Stimulated activated CD8-positive, alpha-beta memory T cell treated with anti-CD3 and anti-CD28 coated beads, Interleukin-12 subunit alpha, Interleukin-12 subunit beta, amount 100 ng/mL, for 24 hours (primary cell): ENCODE data around the gene RFX1.
"Not testable (repeated sequence)": the region's sequence is repeated elsewhere in the genome, so short reads cannot be mapped to it uniquely, and the experiment has no call there.

ENCODE experiments used
- DNase-seq: peaks from one replicate; pipeline ENCODE4 v3.0.0-alpha.2; 2020; ENCODE audit errors: extremely low read depth

The RFX1 gene

DNA sequence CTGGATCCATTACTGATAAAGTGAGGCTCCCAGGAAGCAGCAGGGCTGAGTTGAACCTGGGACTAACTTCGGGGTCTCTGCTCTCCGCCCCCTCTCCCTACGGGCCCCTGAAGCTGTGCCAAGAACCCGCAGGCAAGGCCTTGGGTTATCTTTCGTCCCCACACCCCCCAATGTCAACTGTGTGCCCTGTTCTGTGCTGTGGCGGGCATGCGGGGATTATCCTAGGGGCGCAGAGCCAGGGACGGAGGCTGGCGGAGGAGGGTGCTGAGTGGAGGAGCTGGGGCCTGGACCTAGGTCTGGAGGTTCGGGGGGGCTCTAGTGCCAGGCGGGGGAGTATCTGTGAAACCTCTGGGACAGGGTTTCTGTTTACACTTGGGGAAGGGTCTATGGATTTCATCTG is 26.4 kb downstream of the RFX1 start:
- DNase-seq = no peak

DNA sequence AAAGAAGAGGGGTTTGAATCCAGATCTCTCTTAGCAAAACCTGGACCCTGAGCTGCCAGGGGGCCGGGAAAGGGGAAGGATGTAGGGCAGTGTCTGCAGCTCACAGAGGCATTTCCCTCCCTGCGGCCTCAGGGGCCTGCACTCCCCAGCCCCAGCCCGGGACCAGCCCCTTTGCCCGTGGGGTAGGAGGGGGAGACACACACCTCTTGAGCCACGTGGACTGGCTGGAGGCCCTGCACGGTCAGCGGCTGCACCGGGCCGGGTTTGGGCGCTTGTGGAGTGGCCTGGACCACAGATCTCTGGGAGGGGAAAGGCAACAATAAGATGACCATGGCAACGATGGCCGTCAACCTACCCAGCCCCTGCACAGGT is 26.9 kb downstream of the RFX1 start:
- no peak for DNase-seq

DNA sequence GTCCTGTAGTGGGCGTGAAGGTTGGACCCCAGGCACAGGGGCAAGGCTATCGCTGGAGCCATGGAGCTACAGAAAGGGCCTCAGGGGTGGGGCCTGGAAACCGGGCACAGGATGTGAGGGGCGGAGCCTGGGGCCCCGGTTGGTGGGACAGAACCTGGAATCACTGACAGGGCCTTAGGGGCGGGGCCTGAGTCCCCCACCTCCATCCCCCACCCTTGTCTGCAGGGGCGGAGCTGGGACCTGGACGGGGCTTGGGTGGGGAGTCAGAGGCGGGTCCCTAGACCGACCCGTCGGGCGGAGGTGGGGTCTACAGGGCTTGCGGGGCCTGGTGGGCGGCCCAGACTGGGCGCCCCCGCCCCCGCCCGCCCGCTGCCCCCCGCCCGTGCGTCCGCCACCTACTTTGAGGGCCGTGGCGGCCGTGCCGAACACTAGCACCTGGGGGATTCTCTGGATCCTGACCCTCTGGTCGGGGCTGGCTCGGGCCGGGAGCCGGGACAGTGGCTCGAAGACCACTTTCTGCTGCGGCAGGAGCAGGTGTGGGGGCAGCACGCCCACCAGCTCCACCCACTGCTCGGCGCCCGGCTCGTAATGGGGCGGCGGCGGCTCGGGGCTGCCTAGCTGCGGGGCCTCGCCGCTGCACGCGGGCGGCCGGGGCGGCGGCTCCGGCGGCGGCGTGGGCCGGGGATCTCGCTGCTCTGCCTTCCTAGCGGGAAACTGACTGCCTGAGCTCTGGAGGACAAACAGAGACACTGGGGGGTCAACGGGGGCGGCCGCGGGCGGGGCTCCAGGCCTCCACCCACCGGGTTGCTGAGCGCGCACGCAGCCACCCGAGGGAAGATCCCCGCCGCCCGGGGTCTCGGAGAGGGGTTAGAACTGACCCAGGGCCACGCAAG is 27.5 kb downstream of the RFX1 start:
- DNase-seq = no peak

DNA sequence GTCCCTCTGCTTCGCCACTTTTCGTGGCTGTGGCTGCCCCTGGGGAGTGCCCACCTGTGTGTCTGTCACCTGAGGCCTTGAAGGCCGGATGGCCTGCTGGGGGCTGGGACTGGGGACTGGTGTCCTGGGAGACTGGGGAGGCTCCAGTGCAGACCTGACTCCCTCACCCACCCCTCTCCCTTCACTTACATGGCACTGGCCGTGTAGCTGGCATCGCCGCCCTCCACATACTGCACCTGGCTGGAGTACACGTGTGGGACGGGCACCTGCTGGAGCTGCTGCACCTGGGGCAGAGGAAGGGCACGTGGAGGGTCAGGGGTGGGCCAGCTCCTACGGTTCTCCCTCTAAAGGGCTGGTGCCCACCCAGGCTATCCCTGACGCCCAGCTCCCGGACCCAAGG is 28.3 kb downstream of the RFX1 start:
- no peak for DNase-seq

DNA sequence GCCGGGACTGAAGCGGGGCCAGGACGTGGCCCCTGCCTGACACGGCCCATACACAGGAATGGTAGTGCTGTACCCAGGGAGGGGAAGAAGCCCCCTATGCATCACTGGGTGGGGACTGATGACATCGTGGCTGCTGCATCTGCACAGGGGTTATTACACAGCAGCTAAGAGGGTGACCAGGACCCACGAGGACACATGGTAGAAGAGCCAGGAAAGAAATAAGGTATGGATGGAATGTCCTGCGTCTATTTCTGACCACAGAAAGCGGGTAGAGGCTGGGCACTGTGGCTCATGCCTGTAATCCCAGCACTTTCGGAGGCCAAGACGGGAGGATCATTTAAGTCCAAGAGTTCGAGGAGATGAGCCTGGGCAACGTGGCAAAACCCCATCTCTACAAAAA is 29.7 kb downstream of the RFX1 start:
- no peak for DNase-seq

DNA sequence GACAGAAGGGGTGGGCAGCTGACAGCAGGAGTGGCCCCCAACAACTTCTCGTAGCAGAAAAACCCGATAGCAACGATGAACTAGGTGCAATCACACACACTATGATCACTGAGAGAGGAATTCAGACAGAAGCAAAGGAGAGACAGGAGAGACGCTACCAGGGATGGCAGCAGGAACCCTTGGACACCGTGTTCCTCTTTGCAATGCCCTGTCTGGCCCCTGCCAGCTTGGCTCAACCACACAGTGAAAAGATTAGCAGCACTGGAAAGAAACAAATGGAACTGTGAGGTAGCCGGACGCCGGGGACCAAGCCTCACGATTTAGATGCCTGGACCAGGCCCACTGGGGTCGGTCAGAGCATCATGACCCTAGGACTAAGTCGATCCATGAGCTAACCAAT is 30.2 kb downstream of the RFX1 start:
- DNase-seq = no peak

DNA sequence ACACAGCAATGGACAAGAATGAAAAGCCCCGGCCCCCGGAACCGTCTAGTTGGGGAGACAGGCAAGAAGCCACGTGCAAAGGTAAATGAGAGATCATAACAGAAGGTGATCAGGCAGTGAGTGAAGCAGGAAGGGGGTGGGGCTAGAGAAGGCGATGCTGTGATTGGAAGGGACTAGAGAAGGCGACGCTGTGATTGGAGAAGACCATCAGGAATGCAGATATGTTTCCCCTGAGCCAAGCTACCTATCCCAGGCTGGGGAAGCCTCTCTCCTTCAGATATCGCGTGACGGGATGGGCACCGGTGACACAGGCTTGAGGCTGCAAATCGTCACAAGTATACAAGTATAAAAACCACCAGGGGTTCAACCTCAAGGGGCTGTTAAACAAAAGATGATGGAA is 32.0 kb downstream of the RFX1 start:
- no peak for DNase-seq

DNA sequence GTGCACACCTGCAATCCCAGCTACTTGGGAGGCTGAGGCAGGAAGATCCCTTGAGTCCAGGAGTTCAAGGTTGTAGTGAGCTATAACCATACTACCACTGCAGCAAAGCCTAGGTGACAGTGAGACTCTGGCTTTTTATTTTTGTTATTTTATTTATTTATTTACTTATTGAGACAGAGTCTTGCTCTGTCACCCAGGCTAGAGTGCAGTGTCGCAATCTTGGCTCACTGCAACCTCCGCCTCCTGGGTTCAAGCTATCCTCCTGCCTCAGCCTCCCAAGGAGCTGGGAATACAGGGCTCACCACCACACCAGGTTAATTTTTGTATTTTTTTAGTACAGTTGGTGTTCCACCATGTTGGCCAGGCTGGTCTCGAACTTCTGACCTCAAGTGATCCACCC is 32.6 kb downstream of the RFX1 start:
- DNase-seq = not testable (repeated sequence)

DNA sequence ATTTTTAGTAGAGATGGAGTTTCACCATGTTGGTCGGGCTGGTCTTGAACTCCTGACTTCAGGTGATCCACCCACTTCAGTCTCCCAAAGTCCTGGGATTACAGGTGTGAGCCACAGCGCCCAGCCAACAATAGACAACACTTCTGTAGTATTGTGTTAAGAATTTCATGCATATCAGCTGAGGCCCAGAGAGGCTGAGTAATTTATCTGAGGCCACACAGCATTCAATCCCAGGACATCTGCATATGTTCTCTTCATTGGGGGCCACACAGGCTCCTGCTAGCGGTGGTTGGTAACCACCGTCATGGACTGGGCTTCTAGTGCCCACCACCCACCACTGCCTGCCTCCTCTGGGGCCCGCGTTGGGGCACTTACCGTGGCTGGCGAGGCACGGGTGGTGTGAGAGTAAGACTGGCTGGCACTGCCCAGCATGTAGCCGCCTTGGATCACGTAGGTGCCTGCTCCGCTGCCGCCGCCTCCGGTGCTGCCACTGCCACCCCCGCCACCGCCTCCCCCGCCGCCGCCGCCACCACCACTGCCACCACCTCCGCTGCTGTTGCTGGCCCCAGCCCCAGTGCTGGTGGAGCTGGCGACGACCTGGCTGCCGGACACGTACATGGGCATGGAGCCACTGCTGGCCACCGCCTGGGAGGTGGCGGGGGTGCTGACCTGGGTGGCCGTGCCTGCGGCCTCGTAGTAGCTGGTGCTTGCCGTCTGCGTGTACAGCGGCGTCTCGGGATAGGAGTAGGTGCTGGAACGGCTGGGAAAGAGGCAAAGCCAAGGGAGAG is 33.6 kb downstream of the RFX1 start:
- DNase-seq = no peak

DNA sequence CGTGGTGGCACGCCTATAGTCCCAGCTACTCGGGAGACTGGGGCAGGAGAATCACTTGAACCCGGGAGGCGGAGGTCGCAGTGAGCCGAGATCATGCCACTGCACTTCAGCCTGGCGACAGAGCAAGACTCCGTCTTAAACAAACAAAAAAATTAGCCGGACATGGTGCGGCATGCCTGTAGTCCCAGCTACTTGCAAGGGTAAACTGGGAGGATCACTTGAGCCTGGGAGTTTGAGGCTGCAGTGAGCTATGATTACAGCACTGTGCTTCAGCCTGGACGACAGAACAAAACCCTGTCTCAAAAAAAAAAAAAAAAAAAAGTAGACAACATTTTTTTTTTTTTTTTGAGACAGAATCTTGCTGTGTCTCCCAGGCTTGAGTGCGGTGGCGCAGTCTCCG is 34.3 kb downstream of the RFX1 start:
- DNase-seq = not testable (repeated sequence)

DNA sequence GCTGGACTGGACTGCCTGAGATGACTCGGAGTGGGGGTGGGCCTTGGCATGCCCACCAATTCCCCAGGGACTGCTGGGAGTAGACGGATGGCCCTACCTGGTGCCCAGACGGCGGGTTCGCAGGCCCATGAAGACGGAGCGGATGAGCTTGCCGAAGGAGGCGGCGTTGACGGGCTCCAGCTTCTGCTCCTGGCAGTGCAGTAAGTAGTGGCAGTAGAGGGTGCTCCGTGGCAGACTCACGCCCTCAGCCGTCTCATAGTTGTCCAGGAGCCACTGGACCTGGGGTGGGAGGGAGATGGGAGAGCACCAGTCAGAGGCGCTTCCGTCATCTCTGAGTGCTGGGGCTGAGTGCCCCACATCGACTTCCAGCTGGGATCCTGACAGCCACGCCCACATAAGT is 36.2 kb downstream of the RFX1 start:
- no peak for DNase-seq

DNA sequence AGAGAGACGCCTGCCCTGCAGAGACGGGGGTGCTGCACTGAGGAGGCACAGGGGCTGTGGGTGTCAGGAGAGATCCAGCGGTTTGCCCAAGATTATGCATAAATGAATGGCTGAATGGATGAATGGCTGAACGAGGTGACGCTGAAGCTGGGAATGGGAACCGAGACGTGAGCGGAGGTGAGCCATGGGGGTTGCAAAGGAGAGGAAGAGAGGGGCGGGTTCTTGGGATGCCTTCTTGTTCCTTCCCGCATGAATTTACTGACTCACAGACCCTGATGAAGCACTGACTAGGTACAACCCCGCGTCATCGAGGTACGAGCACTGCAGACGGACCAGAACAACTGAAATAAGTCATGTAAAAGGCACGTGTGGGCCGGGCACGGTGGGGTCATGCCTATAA is 37.1 kb downstream of the RFX1 start:
- no peak for DNase-seq

DNA sequence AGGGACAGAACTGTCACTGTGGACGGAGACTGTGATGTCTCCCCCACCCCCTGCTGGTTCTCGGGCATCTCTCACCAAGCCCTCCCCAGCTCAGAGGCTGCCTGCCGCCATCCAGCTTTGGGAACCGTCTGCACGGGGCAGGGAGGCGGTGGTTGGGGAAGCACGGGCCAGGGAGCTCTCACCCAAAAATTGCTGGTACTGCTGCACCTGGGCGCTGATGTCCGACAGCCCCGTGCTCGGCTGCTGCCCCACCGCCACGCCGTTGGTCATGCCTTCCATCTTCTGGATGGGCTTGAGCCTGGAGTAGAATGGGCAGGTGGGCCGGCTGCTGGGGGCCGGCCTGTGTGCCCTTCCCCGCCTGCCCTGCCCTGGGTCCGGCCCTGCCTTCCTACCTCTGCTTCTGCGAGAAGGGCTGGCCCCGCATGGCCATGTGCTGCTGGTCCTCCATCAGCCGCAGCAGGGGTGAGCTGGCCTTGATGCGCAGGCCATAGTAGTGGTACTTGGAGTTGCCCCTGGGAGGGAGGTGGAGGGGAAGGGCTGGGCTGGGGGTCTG is 37.7 kb downstream of the RFX1 start:
- no peak for DNase-seq

DNA sequence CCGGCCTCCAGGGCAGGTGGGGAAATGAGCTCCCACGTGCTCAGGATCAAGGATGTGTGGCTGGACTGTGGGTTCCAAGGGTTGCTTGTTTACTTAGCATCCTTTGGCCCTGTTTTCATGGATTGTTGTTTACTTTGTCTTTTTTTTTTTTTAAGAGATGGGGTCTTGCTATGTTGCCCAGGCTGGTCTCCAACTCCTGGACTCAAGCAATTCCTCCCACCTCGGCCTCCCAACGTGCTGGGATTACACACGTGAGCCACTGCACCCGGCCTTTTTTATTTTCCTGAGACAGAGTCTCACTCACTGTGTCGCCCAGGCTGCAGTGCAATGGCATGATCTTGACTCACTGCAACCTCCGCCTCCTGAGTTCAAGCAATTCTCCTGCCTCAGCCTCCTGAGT is 38.9 kb downstream of the RFX1 start:
- DNase-seq = not testable (repeated sequence)

DNA sequence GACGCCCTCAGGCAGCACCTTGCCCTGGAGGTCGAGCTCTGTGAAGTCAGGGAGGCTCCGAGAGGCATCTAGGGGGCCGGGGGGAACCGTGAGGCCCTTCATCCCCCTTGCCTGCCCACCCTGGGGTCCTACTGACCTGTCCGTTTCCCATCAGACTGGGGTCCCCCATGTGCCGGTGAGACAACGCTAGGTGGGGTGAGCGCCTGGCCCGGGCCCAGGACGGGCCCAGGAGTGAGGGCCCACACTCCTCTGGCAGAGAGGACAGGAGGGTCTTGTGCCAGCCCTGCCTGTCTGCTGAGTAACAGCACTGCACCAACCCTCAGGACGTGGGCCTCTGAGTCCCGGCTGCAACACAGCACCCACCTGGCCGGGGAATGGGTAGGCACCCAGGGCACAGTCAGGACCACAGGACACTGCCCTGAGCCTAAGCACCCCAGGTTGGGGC is 39.4 kb downstream of the RFX1 start:
- DNase-seq = no peak

DNA sequence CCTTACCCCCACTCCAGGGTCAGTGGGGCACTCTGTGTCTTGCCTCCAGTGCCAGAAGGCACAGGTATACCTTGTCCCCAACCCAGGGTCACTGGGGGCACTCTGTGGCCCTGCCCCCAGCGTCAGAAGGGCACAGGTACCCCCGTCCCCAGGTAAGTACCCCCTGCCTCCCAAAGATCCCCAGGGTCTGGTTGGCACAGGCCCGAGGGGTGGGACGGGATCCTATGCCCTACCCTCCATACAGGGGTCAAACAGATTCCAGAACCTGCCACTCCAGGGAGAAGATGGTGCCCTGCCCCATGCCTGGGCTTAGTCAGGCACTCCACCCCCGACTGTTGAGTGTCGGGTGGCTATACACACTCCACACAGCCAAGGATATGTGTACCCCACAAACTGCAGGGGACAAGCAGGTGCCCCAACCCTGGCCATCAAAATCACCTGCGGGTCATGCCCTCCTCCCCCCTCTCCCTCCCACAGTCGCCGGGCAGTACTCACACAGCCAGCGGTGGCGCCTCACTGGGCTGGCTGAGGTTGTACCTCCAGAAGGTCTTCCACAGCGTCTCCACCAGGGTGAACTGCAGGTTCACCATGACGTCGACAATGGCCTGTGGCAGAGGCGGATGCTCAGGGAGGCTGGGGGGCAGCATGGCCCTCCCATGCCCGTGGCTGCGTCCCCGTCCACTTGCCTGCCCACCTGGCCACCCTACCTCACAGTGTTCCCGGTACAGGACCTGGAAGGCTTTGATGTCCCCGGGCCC is 40.0 kb downstream of the RFX1 start:
- DNase-seq = no peak

DNA sequence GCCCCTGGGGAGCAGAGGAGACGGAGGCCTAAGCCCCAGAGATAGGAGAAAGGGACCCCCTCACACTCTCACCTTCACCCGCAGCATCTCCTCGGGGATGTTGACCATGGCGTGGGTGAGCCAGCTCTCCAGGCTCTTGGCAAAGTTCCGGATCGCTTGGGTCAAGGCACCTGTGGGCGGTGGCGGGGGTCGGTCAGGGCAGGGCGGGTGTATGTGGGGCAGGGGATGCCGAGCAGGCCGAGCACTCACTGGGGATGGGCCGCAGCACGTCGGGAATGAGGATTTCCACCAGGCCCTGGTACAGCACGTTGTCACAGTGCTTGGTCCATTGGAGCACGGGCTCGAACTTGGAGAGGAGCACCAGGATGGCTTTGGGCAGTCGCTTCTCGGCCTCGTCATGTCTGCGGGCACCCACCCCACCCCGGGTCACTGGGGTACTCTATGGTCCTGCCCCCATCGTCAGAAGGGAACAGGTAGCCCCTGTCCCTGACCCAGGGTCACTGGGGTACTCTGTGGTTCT is 40.7 kb downstream of the RFX1 start:
- DNase-seq = no peak

DNA sequence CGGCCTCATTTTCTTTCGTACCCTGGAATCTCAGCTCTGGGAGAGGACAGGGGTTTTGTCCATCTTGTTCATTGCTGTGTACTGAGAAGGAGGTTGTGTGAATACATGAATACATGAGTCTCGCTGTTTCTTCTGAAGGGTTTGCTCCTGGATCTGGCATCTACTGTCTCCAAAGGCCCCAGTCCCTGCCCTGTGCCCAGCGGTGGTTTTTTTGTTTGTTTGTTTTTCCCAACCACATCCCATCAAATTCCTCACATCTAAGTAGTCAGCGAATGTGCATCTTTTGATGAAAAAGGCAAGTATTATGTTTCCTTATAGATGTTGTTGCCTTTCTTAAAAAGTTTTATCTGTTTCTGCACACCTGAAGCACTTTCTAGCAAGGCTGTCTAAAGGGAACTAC is 41.3 kb downstream of the RFX1 start:
- no peak for DNase-seq

DNA sequence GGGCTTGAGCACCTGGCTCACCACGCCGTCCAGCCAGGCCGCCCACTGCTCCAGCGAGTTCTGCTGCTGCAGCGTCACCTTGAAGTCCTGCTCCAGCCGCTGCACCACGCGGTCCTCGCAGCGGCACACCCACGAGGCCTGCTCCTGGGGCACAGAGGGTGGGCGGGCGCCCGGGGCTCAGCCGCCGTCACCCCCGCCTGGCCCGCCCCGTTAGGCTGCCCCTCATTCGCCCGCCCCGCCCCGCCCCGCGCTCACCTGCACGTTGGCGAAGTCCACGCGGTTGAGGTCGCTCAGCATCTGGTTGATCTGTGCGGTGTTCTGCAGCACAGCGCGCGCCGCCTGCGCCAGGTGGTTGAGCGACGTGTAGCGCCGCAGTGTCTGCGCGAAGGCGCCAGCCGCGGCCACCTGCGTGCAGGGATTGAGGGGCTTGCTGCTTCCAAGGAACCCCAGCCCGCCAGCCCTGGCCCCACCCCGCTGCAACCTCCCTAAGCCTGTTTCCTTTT is 42.5 kb downstream of the RFX1 start:
- DNase-seq = no peak

DNA sequence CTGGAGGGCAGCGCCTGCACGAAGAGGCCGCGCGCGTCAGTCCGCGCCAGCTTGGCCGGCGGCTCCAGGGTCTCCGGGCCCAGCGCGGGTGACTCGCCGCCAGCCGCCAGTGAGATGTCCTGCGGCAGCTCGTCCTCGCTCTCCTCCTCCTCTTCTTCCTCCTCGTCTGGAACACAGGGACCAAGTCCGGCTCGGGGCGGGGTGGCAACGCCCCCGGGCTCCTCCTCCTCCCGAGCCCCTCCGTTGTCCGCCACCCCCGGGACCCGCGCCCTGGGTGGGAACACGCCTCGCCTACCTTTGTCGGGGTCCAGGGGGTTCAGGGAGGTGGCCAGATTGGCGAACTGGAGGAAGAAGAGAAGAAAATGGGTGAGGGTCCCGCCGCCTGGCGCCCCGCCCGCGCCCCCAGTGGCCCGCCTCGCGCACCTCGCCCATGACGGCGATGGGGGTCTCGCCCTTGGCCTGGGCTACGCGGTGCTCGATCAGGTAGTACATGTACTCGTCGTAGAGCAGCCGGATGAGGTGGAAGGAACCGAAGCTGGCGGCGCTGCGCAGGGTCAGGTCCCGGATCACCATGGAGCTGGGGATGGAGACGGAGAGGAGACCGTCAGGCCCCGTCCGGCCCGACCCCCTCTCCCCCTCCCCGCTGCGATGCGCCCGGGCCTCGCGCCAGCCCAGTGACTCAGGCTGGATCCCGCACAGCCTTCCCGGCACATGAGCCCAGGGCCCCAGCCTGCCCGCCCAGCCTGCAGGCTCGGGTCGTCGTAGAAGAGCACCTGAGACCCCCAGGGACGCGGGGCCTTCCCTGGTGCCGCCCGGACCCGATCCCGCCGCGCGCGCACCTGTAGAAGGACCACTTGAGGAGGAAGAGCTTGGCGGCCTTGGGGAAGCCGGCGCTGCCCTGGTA is 43.2 kb downstream of the RFX1 start:
- DNase-seq = no peak
